Right kidney (tissue), 1 donor: ENCODE results near the gene ATRAID.

Experiments used
- DNase-seq: peaks from one replicate; pipeline ENCODE4 v3.0.0-alpha.2; 2016

The ATRAID gene

DNA sequence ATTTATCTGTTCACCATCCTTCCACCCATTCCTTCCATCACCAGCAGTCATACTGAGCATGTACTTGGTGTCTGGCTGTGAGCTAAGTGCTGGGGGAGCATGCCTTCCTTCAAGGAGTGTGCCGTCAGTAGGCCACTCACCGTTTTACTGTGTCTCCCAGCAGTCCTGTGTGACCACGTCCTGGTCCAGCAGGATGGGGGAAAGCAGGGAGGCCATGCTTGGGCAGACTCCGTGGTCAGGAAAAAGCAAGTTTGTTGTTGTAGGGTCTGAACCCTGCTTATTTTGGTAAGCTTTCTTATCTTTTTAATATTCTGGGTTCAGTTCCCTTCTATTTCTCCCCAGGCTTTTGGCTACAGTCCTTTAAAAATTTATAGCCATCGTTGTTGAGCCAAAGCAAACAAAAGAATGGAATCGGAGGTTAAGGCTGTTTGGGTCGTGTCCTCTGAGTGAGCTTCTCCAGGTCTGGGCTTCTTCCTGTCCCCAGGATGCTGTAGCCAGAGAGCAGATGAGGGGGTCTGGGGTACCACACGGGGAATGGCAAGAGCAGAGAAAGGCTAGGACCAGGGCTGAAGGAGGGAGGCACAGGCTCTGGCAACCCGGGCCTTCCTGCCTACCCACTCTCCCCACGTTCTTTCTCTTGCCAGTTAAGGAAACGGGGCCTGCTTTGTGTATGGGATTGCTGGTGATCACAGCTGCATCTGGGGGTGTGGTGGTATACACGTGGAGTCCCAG, 37.5 kb downstream of the ATRAID start:
- no peak for DNase-seq

DNA sequence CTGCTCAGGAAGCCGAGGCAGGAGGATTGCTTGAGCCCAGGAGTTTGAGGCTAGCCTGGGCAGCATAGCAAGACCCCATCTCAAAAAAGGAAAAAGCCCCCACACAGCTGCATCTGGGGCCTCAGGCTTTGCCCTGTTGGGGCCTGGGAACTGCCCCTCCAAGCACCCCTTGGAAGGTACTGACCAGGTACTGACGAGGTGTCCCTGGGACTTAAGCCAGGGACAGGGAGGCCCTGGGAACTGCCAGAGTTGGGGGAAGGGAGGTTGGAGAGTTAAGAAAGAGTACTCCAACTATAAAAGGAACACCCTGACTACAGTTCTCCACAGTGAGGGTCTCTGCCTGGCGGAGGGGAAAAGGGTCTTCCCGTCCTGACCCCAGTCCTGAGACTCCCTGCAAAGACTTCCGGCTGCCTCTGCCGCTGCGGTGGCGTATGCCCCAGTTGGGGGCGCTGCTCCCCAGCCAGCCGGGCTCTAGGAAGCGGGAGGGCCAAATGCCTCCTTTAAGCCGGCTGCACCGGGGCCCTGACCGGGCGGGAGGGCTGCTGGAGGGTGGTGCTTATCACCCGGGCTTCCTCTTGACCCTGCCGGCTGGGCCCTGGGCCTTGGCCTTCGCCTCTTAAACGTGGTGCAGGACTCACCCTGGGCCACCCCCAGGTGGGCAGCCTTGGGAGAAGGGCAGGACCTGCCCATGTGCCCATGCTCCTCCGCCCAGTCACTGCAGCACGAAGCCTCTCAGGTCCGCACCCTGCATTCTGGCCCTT, 38.2 kb downstream of the ATRAID start:
- DNase-seq = peak; percentile 68

- peak; percentile 20 for DNase-seq
These were observed 39.0 kb downstream of the ATRAID start for GRCh38 chr2:27250652-27251379.

DNA sequence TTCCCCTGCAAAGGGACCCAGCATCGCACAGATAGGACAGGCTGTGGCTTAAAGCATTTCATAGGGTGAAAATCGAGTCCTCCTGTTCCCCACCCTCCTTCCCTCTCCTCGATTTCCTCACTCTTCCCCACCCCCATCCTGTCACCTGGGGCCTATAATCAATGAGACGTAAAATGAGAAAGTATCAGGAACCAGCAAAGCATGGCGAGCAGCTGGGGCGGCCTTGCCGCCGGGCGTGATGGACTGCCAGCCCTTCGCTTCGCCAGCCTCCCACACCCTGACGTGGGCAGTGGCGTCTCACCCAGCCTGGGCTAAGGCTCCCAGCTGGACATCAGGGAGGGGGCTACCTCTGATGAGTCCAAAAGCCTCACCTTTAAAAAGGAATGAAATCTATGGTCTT, 39.9 kb downstream of the ATRAID start:
- peak; percentile 35 for DNase-seq

DNA sequence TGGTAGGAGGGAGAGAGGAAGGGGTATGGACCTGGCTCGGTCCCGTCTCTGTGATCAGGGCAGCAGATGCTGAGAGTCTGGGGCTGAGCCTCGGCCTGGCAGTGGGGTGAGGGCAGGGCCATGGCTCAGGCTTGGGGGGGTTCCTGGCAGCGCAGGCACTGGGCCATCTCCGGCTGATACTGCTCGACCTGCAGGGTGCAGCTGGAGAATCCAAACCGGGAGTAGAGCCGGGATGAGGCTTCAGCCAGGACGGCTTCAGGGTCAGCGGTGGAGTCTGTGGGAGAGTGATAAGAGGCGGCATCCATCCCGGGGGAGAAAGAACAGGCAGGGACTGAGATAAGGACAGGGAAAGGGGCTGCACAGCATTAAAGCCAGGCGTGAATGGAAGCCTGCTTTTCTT, 43.3 kb downstream of the ATRAID start:
- no peak for DNase-seq

DNA sequence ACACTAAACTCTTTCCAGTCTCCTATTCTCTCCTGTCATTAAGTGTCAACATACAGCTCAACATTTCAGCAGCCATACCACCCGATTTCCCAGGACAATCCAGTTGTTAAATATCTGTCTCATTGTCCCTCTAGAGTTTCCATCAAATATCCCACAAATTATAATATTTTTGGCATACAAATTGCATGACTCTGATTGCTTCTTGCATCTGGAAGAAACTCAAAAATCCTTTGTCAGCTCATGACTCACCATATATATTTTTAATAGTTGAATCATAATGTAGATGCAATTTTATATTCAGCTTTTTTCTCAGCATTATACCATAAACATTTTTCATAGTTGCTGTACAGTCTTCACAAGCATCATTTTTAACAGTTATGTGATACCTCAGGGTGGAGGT, 43.8 kb downstream of the ATRAID start:
- DNase-seq = no peak

DNA sequence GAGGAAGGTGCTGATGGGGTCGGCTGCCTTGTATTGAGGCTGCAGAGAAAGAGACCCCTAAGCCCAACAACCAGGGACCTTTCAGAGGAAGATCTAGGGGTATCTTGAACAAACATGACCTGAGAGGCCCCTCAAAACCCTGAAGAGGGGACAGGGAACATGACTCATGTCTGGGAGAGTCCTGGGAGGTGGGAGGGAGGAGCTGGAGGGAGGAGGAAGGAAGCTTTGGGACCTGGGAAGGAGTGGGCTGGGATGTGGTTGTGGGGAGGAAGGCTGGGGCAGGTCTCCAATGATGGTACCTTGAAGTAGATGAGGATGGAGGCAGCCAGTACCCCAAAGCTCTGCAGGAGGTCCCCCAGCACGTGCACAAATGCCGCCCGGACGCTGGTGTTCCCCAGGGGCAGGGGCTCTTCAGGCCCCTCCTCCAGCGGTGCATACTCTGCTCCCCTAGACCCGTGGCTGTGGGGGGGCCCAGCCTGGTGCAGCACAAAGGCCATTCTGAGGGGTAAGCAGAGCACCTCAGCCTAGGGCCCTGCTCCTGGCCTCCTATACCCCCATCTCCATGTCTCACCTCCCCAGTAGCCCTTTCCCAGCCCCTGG, 45.1 kb downstream of the ATRAID start:
- DNase-seq = no peak

GRCh38 chr2:27258051-27258450, 46.2 kb downstream of the ATRAID start:
- DNase-seq = no peak

DNA sequence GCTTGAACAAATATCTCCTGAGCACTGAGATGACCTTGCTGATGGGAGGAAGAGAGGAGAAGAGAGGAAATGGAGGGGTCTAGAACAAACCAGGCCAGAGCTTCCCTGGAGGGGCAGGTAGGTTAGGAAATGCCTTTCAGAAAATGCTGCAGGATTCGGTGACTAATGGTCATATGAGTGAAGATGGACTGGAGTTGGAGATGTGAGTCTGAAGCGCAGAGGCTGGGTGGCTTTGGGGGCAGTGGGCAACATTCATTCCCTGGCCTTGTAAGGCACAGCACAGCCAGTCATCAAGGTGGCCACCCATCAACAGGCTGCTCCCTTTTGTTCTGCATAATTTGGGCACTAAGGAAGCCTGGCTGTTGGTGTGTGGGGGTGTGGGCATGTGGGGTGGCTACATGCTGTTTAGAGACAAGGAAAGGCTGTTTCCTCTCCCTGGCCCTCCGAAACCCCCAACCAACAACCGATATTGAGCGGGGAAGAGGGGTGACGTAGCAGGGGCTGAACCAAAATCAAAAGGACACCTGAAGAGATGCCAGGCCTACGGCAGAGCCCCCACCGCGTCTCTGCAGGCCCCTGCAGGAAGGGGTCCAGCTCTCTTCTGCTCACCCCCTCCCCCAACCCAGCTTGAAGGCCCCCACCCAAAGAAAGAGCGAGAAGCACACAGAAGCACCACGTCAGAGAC, 49.5 kb downstream of the ATRAID start:
- DNase-seq = no peak

- DNase-seq = no peak
These were observed 50.1 kb downstream of the ATRAID start for GRCh38 chr2:27261926-27262298.

DNA sequence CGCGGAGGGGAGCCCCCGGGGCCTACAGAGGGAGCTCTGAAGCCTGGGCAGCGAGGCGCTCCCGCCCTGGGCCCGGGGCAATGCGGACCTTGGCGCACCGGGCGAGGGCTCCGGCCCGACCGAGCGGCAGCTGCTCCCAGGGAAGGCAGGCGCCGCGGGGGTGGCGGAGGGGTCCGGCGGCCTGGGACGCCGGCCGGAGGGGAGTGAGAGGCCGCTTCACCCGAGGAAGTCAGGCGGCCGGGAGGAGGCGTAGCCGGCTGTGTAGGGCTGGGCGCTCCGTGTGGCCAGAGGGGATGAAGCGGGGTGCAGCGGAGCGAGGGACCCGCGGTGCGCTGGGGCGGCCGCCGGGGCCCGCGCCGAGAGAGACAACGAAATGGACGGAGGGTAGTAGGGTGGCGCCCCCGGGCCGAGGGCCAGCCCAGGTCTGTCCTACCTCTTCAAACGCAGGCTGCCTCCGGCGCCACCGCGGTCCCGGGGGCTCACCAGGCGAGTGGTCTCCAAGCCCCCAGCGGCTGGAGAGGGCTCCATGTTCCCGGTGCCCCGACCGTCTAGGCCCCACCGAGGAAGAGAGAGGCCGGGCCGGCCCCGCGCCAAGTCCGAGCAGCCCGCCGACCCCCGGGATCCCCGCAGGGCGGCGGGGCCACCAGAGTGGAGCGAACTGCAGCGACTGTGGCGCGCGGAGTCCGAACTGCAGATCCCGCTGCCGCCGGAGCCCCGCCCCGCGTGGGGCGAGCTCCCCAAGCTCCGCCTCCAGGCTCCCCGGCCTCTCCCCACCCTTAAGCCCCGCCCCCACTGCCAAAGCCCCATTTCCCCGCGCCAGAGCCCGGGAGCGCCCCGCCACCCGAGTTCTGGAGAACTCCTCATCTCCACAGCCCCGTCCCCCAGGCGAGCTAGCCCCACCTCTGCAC, 50.8 kb downstream of the ATRAID start, which contains the start of gene SLC30A3:
Gene SLC30A3 (minus strand): TSS at position 669 of the 908 bp plus-strand sequence. CDS start 141 bp downstream, at position 528.
- DNase-seq = peak; percentile 84

DNA sequence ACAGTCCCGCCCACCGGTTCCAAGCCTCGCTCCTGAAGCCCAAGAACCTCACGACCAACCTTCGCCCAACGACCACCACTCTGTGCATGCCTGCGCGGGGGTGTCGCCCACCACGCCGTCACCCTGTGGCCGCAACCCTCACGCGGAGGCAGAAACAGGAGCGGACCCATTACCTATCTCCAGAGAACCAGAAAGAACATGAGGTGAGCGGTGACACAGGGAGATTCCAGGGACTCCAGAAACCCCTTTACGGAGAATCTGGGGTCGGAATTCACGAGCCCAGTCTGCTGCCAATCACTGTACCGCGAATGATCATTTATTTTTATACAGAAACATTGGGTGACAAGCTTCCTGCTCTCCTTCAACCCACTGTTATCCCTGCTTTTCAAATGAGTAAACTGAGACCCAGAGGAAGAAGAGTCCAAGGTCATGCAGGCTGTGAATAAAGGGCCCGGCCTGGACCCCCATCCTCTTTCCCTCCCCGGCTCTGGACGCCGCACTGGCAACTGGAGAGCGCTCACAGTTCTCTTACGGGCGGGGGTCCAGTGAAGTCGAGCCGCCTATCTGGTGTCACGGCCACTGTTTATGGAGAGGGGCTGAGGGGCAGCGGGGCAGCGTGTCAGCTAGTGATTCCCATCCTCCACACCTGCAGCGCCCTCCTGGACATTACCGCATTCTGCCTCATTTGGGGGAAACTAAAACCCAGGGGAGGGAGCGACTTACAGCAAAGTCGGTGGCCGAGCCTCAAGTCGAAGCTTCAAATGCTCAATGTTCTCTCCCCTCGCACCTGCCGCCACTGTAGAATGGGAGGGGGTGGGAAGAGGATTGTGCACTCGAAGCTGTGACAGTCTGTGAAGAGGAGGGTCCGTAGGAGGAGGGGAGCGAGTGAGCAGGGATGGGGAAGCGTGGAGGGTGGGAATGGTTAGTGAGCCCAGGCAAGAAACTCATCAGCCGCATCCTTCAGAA, 51.7 kb downstream of the ATRAID start:
- DNase-seq = peak; percentile 55

DNA sequence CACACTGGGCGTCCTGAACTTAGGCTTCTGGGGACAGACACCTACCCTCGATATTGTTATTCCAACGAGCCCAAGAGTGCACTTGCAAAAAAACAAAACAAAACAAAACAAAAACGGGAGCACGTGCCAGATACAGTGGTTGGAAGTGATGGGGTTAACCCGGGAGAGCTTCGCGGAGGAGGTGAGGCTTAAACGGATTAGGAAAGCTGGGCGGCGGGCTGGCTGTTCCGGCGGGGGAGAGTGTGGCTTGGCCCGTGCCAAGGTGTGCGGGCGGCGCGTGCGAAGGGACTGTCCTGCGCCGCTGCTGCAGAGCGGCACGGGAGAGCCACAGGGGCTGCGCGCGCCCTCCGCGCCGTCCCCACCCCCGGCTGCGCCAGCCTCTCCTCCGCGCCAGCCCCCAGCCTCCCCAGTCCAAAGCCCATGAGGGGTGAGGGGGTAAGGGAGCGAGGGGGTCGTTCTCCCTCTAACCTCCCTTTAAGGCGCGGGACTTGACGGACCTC, 52.5 kb downstream of the ATRAID start:
- DNase-seq = peak; percentile 51

GRCh38 chr2:27264753-27265535, 53.1 kb downstream of the ATRAID start:
- DNase-seq = peak; percentile 81

- DNase-seq = no peak
These were observed 53.7 kb downstream of the ATRAID start for GRCh38 chr2:27265536-27265870.
